ENCODE results near the gene PDGFRB. TPM values are rescaled to one million over a fixed set of nuclear protein-coding genes. Genes with fewer than 3 reads are reported as not detected.

The PDGFRB gene
- total and polyA plus RNA-seq, 2 donors (not counting 1 experiment from before 2014, with no cell fraction given): 231 to 347 TPM

- H3K36me3 ChIP-seq (ENCODE audit: control insufficient read depth, insufficient read depth, low read length): no peaks in the 10 kb centered on the region
- TF ChIP-seq EZH2 (IDR thresholded peaks at IDR 0.05; ENCODE audit: low read length, missing control alignments): no peak
- no peak for TF ChIP-seq CTCF (conservative IDR thresholded peaks at IDR 0.05 in 1 of 2, IDR thresholded peaks at IDR 0.05 in 1 of 2; ENCODE audit: low read depth in 1 of 2, low read length in 2 of 2)
Measured at GRCh38 chr5:150202501-150202900, 46.9 kb upstream of the PDGFRB start.

GRCh38 chr5:150197476-150197875 is 41.8 kb upstream of the PDGFRB start:
- TF ChIP-seq CTCF (conservative IDR thresholded peaks at IDR 0.05 in 1 of 2, IDR thresholded peaks at IDR 0.05 in 1 of 2; ENCODE audit: low read depth in 1 of 2, low read length in 2 of 2) (no peak), EZH2 (IDR thresholded peaks at IDR 0.05; ENCODE audit: low read length, missing control alignments) (no peak)
- H2AFZ ChIP-seq (ENCODE audit: low read length): no peak overlapping the region
- no peak overlapping the region for H3K4me3 ChIP-seq (replicated peaks in 1 of 4; ENCODE audit: control extremely low read depth in 1 of 4, insufficient read depth in 1 of 4, low read depth in 3 of 4, low read length in 4 of 4)
- no peaks in the 10 kb centered on the region for H3K36me3 ChIP-seq (ENCODE audit: control insufficient read depth, insufficient read depth, low read length)
- no peaks in the 10 kb centered on the region for H4K20me1 ChIP-seq (ENCODE audit: control insufficient read depth, extremely low read depth, insufficient read depth, low read length)
- H3K4me2 ChIP-seq (ENCODE audit: extremely low read depth, insufficient read depth, low read length): no peak overlapping the region
- H3K9me3 ChIP-seq (ENCODE audit: control insufficient read depth, insufficient read depth, low read depth, low read length): no peaks in the 10 kb centered on the region
- no peak overlapping the region for H3K27ac ChIP-seq (ENCODE audit: insufficient read depth, low read length)
- no peak for DNase-seq (ENCODE audit: low read depth in 2 of 2)
- H3K79me2 ChIP-seq (ENCODE audit: control insufficient read depth, insufficient read depth, low read length): no peaks in the 10 kb centered on the region
- H3K27me3 ChIP-seq (ENCODE audit: control insufficient read depth, insufficient read depth, low read length): peaks cover 26% of the 10 kb centered on the region
- H3K9ac ChIP-seq (ENCODE audit: insufficient read depth, low read length): no peak overlapping the region
- H3K4me1 ChIP-seq (ENCODE audit: control insufficient read depth, extremely low read depth, insufficient read depth, low read length): no peaks in the 10 kb centered on the region

More at GRCh38 chr5:150202501-150202900, 46.9 kb upstream of the PDGFRB start:
- Histone ChIP-seq H3K9ac (ENCODE audit: insufficient read depth, low read length) (no peak overlapping the region), H4K20me1 (ENCODE audit: control insufficient read depth, extremely low read depth, insufficient read depth, low read length) (no peaks in the 10 kb centered on the region), H2AFZ (ENCODE audit: low read length) (no peak overlapping the region), H3K79me2 (ENCODE audit: control insufficient read depth, insufficient read depth, low read length) (no peaks in the 10 kb centered on the region), H3K4me1 (ENCODE audit: control insufficient read depth, extremely low read depth, insufficient read depth, low read length) (no peaks in the 10 kb centered on the region), H3K9me3 (ENCODE audit: control insufficient read depth, insufficient read depth, low read depth, low read length) (no peaks in the 10 kb centered on the region), H3K4me2 (ENCODE audit: extremely low read depth, insufficient read depth, low read length) (no peak overlapping the region), H3K4me3 (replicated peaks in 1 of 4; ENCODE audit: control extremely low read depth in 1 of 4, insufficient read depth in 1 of 4, low read depth in 3 of 4, low read length in 4 of 4) (no peak overlapping the region), H3K27me3 (ENCODE audit: control insufficient read depth, insufficient read depth, low read length) (peaks cover 5% of the 10 kb centered on the region), H3K27ac (ENCODE audit: insufficient read depth, low read length) (no peak overlapping the region)
- DNase-seq (ENCODE audit: low read depth in 2 of 2): no peak

- Histone ChIP-seq H3K4me2 (ENCODE audit: extremely low read depth, insufficient read depth, low read length) (no peak overlapping the region), H3K27me3 (ENCODE audit: control insufficient read depth, insufficient read depth, low read length) (peaks cover 30% of the 10 kb centered on the region), H3K4me1 (ENCODE audit: control insufficient read depth, extremely low read depth, insufficient read depth, low read length) (no peaks in the 10 kb centered on the region), H2AFZ (ENCODE audit: low read length) (no peak overlapping the region), H3K27ac (ENCODE audit: insufficient read depth, low read length) (no peak overlapping the region), H3K4me3 (replicated peaks in 1 of 4; ENCODE audit: control extremely low read depth in 1 of 4, insufficient read depth in 1 of 4, low read depth in 3 of 4, low read length in 4 of 4) (no peak overlapping the region), H3K36me3 (ENCODE audit: control insufficient read depth, insufficient read depth, low read length) (no peaks in the 10 kb centered on the region), H4K20me1 (ENCODE audit: control insufficient read depth, extremely low read depth, insufficient read depth, low read length) (no peaks in the 10 kb centered on the region), H3K9ac (ENCODE audit: insufficient read depth, low read length) (no peak overlapping the region), H3K79me2 (ENCODE audit: control insufficient read depth, insufficient read depth, low read length) (no peaks in the 10 kb centered on the region), H3K9me3 (ENCODE audit: control insufficient read depth, insufficient read depth, low read depth, low read length) (no peaks in the 10 kb centered on the region)
- TF ChIP-seq EZH2 (IDR thresholded peaks at IDR 0.05; ENCODE audit: low read length, missing control alignments) (no peak), CTCF (conservative IDR thresholded peaks at IDR 0.05 in 1 of 2, IDR thresholded peaks at IDR 0.05 in 1 of 2; ENCODE audit: low read depth in 1 of 2, low read length in 2 of 2) (no peak)
- no peak for DNase-seq (ENCODE audit: low read depth in 2 of 2)
Measured at GRCh38 chr5:150196986-150197385, 41.3 kb upstream of the PDGFRB start.

All from fibroblast of lung (primary cell).